ENCODE results near the gene C12orf42. TPM values are rescaled to one million over a fixed set of nuclear protein-coding genes. Genes with fewer than 3 reads are reported as not detected.
A peak's percentile ranks its signal among the peaks of the same experiment; 100 is the strongest.

C12orf42 gene
- total RNA-seq, 1 experiment from 2014 or later = not detected

- H3K27me3 ChIP-seq (replicated peaks) = no peaks in the 10 kb centered on the region; the same call in 1 of the 2 replicates
- no peak for DNase-seq (ENCODE audit: low read depth in 1 of 2, low spot score in 2 of 2)
These were observed 216.3 kb downstream of the C12orf42 start for GRCh38 chr12:103279444-103279843.

GRCh38 chr12:103278329-103278728 lies 217.4 kb downstream of the C12orf42 start:
- no peak for DNase-seq (ENCODE audit: low read depth in 1 of 2, low spot score in 2 of 2)
- Histone ChIP-seq H3K36me3 (no peaks in the 10 kb centered on the region), H3K9me3 (replicated peaks) (no peaks in the 10 kb centered on the region), H3K27ac (no peak overlapping the region), H3K4me3 (no peak overlapping the region), H3K4me1 (replicated peaks) (no peaks in the 10 kb centered on the region), H3K27me3 (replicated peaks) (no peaks in the 10 kb centered on the region; the same call in 1 of the 2 replicates)

More at GRCh38 chr12:103279444-103279843, 216.3 kb downstream of the C12orf42 start:
- Histone ChIP-seq H3K4me3 (no peak overlapping the region), H3K9me3 (replicated peaks) (no peaks in the 10 kb centered on the region), H3K4me1 (replicated peaks) (no peaks in the 10 kb centered on the region), H3K27ac (no peak overlapping the region), H3K36me3 (no peaks in the 10 kb centered on the region)

DNA sequence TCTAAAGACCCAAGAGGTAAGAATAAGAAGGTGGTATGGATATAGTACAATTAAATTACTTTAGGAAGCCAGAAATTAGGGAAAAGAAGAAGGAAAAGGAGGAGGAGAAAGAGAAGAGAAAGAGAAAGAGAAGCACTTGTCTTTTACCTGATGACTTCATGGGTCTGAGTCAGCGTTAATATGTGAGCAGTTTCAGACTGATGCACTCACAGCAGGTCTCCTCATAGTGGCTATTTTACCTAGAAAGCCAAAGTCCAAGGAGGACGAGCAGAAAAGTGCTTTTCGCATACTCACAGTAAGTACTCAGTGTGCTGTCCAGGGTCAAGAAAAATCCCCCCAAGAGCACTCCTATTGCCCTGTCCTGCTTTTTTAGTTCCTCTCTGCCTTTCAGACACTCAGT lies 222.1 kb downstream of the C12orf42 start:
- no peaks in the 10 kb centered on the region for H3K36me3 ChIP-seq
- no peak for DNase-seq (ENCODE audit: low read depth in 1 of 2, low spot score in 2 of 2)
- no peak overlapping the region for H3K27ac ChIP-seq
- H3K9me3 ChIP-seq (replicated peaks) = no peaks in the 10 kb centered on the region
- 0 out of 2 replicates have a peak, but pooled peaks cover 2% of the 10 kb centered on the region for H3K4me1 ChIP-seq (replicated peaks)
- no peaks in the 10 kb centered on the region for H3K27me3 ChIP-seq (replicated peaks)
- no peak overlapping the region for H3K4me3 ChIP-seq

DNA sequence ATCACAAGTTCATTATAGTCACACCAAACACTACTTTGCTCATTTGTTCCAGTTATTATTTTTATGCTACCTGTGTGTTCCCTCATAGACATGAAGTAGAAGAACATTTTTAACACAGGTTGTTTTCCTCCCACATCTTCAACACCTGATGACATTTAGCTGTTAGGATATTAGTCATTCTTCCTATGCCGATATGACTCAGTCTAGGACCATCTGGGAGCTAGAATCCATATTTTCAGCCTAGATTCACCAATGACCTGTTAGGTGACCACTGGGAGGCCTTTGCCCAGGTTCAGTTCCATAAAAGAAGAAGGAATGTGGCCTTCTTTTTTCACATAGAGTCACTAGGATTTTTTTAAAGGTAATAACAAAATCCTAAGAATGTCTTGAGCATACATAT lies 222.8 kb downstream of the C12orf42 start:
- Histone ChIP-seq H3K27me3 (replicated peaks) (no peaks in the 10 kb centered on the region), H3K36me3 (no peaks in the 10 kb centered on the region), H3K9me3 (replicated peaks) (no peaks in the 10 kb centered on the region), H3K4me1 (replicated peaks) (0 out of 2 replicates have a peak, but pooled peaks cover 2% of the 10 kb centered on the region), H3K27ac (no peak overlapping the region), H3K4me3 (no peak overlapping the region)
- DNase-seq (ENCODE audit: low read depth in 1 of 2, low spot score in 2 of 2) = no peak

DNA sequence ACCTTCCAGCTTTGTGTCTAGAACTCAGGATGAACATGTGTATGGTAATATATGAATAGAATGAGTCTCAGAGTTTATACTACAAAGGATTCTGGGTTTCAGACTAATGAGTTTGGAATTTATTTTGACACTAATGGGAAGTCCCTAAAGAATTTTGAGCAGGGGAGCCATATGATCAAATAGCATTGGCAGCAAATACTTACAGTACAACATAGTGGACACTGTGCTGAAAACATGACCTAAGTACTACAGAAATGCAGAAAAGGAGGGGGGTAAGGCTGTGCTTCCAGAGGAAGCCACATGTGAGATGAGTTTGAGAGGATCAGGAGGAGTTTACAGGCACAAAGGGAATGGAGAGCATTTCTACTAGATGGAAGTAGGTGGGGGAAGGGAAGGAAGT lies 225.8 kb downstream of the C12orf42 start:
- H3K36me3 ChIP-seq = no peaks in the 10 kb centered on the region
- H3K4me1 ChIP-seq (replicated peaks) = 0 out of 2 replicates have a peak, but pooled peaks cover 2% of the 10 kb centered on the region
- DNase-seq (ENCODE audit: low read depth in 1 of 2, low spot score in 2 of 2) = peak in 1 of 2 experiments; percentile 14
- no peak overlapping the region for H3K4me3 ChIP-seq
- H3K27ac ChIP-seq = no peak overlapping the region
- H3K27me3 ChIP-seq (replicated peaks) = no peaks in the 10 kb centered on the region
- H3K9me3 ChIP-seq (replicated peaks) = no peaks in the 10 kb centered on the region

DNA sequence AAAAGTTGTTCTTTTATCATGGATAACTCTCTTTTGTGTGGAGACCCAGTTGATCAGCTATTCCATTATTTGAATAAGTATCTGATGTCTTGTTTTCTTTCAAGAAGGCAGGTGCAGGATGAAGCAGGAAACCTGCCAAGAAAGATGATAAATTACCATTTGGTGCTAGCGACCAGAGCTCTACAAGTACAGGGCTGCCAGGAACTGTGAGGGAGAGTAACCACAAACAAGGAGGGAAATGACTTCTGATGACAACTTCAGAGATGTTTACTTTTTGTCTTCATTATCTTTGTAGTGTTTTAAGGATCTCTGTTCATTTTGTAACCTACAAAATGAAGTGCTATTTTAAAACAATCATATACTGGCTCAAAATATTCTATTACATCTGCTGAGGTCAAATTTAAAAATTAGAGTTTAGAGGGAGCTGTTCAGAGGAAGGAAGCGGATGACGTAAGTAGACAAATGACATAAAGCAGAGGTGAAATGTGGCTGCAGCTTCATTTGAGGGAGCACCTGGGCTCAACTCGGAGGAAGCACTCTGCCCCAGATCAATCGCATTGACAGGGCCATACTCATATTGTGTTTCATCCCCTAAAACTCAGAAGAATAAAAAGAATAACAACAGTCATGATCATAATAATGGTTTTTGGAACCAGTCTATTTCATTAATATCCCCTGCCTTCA lies 226.8 kb downstream of the C12orf42 start:
- H3K9me3 ChIP-seq (replicated peaks) = no peaks in the 10 kb centered on the region
- 0 out of 2 replicates have a peak, but pooled peaks cover 2% of the 10 kb centered on the region for H3K4me1 ChIP-seq (replicated peaks)
- no peaks in the 10 kb centered on the region for H3K27me3 ChIP-seq (replicated peaks)
- H3K36me3 ChIP-seq = no peaks in the 10 kb centered on the region
- H3K4me3 ChIP-seq = no peak overlapping the region
- DNase-seq (ENCODE audit: low read depth in 1 of 2, low spot score in 2 of 2) = no peak
- no peak overlapping the region for H3K27ac ChIP-seq

DNA sequence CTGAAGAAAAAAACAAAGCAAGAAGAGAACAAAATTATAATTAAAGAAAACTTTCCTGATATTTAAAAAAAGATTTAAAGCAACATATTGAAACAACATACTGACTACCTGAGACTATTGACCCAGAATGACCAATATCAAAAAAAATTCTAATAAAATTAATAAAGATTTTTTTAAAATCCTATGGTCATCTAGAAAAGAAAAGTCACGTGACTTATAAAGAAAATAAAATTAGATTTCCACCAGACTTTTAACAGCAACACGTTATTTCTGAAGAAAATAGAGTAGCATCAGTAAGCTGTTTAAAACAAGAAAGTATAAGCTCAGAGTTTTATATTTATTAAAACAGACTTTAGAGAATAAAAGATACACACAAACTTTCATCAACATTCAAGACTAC lies 238.0 kb downstream of the C12orf42 start:
- no peaks in the 10 kb centered on the region for H3K27me3 ChIP-seq (replicated peaks)
- H3K27ac ChIP-seq = no peak overlapping the region
- H3K4me1 ChIP-seq (replicated peaks) = no peaks in the 10 kb centered on the region
- no peaks in the 10 kb centered on the region for H3K36me3 ChIP-seq
- H3K9me3 ChIP-seq (replicated peaks) = no peaks in the 10 kb centered on the region
- no peak for DNase-seq (ENCODE audit: low read depth in 1 of 2, low spot score in 2 of 2)
- H3K4me3 ChIP-seq = no peak overlapping the region

Other genes with a start within 250 kb of the C12orf42 start
- gene STAB2, start 91.3 kb upstream of the C12orf42 start, total RNA-seq (2014; rRNA removed; shearing (Covaris generic)) = not detected in 2 replicates

Measured in SJSA1 (cell line).